22Rv1 (cell line): ENCODE data around the gene RNF144B.

Experiments
- ZFX ChIP-seq: fragments of 450-650 bp; IDR thresholded peaks from 2 replicates; pipeline ENCODE4 v1.6.1; 2017; ENCODE audit warnings: antibody characterized with exemption, borderline replicate concordance
- TF ChIP-seq, protein P1 (sequence below): fragments of 450-650 bp; IDR thresholded peaks from 2 replicates; pipeline ENCODE4 v1.5.1; 2017; ENCODE audit warnings: mild to moderate bottlenecking

GRCh38 chr6:18513253-18513798, 126.2 kb downstream of the RNF144B start:
- TF ChIP-seq, protein P1, sequence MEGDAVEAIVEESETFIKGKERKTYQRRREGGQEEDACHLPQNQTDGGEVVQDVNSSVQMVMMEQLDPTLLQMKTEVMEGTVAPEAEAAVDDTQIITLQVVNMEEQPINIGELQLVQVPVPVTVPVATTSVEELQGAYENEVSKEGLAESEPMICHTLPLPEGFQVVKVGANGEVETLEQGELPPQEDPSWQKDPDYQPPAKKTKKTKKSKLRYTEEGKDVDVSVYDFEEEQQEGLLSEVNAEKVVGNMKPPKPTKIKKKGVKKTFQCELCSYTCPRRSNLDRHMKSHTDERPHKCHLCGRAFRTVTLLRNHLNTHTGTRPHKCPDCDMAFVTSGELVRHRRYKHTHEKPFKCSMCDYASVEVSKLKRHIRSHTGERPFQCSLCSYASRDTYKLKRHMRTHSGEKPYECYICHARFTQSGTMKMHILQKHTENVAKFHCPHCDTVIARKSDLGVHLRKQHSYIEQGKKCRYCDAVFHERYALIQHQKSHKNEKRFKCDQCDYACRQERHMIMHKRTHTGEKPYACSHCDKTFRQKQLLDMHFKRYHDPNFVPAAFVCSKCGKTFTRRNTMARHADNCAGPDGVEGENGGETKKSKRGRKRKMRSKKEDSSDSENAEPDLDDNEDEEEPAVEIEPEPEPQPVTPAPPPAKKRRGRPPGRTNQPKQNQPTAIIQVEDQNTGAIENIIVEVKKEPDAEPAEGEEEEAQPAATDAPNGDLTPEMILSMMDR: no peak
- no peak for TF ChIP-seq ZFX
